Neural crest cell (in vitro differentiated cells): Measurements from ENCODE around the gene RPP21. TPM values are rescaled to one million over a fixed set of nuclear protein-coding genes. Genes with fewer than 3 reads are reported as not detected.

Experiments used
- DNase-seq: peaks from one replicate; pipeline ENCODE4 v3.0.0; 2021; ENCODE audit warnings: low read depth, mixed read lengths, low spot score
- H3K27ac Mint-ChIP-seq: one replicate; pipeline ENCODE4 v1.8.0; 2021; ENCODE audit warnings: mild to moderate bottlenecking, mixed read lengths; ENCODE audit not compliant: unreplicated experiment
- H3K27me3 Mint-ChIP-seq: 2 replicates; pipeline ENCODE4 v1.8.0; 2021; ENCODE audit warnings: low read depth, mild to moderate bottlenecking, mixed read lengths
- H3K36me3 Mint-ChIP-seq: 2 replicates; pipeline ENCODE4 v1.8.0; 2021; ENCODE audit warnings: low read depth, mild to moderate bottlenecking, mixed read lengths
- H3K4me1 Mint-ChIP-seq: 2 replicates; pipeline ENCODE4 v1.8.0; 2021; ENCODE audit warnings: mixed read lengths
- H3K4me3 Mint-ChIP-seq: one replicate; pipeline ENCODE4 v1.8.0; 2021; ENCODE audit warnings: mild to moderate bottlenecking, mixed read lengths
- H3K9me3 Mint-ChIP-seq: 2 replicates; pipeline ENCODE4 v1.8.0; 2021; ENCODE audit warnings: mixed read lengths
- total RNA-seq: library from RNA; stranded (reverse); gene quantifications from 2 replicates; pipeline ENCODE4 v1.2.1, GENCODE V29; 2021
- TF ChIP-seq, protein P1 (sequence below): fragments of 200-600 bp; sonication (generic); conservative IDR thresholded peaks from 2 replicates; pipeline ENCODE4 v1.5.0; 2021; ENCODE audit warnings: antibody characterized with exemption, mild to moderate bottlenecking

Gene RPP21
- total RNA-seq, 1 donor from 2014 or later = 64.8 TPM

DNA sequence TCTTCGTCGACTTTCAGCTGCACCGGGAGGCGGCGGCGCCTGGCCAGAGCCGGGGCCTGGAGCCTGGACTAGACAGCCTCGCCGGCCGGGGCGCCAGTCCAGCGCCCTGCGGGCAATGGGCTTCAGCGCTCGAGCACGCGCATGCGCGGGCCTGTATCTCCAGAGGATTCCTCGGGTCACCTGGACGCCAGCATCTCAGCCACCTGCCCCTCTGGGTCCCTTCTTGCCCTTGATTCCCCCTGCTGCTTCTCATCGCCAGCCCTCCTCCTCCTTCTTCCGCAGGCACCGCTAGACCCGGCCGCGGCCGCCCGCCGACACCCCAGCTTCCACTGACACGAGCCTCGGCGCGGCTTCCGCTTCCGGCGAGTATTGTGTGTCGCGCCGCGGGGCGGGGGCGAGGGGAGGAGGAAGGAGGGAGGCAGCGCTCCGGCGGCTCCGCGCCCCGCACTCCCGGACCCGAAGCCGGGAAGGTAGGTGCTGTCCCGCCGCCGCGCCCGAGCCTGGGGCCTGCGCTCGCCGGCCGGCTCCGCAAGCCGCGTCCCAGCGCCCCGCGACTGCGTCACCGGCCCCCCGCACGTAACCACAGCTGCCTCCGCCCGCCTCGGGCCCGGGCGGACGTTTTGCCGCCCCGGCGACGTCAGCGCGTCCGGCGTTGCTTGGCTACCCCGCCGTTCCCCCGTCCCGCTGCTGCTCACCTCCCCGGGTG lies 18.3 kb upstream of the RPP21 start, which contains the start of gene TRIM39:
Gene TRIM39 (plus strand): TSS at position 402 of the 706 bp plus-strand sequence. CDS start 2,391 bp downstream, outside the sequence.
- Mint-ChIP-seq H3K4me3 (peak within 1 kb of the TSS; percentile 97), H3K36me3 (peaks cover 3% of the 10 kb centered on the region)
- TF ChIP-seq, protein P1, sequence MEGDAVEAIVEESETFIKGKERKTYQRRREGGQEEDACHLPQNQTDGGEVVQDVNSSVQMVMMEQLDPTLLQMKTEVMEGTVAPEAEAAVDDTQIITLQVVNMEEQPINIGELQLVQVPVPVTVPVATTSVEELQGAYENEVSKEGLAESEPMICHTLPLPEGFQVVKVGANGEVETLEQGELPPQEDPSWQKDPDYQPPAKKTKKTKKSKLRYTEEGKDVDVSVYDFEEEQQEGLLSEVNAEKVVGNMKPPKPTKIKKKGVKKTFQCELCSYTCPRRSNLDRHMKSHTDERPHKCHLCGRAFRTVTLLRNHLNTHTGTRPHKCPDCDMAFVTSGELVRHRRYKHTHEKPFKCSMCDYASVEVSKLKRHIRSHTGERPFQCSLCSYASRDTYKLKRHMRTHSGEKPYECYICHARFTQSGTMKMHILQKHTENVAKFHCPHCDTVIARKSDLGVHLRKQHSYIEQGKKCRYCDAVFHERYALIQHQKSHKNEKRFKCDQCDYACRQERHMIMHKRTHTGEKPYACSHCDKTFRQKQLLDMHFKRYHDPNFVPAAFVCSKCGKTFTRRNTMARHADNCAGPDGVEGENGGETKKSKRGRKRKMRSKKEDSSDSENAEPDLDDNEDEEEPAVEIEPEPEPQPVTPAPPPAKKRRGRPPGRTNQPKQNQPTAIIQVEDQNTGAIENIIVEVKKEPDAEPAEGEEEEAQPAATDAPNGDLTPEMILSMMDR = no peak

GRCh38 chr6:30327232-30327746 lies 17.7 kb upstream of the RPP21 start:
- Mint-ChIP-seq H3K4me3 (peak overlapping the region; percentile 96), H3K4me1 (peaks cover 39% of the 10 kb centered on the region), H3K27ac (peak overlapping the region; percentile 97), H3K27me3 (no peaks in the 10 kb centered on the region), H3K9me3 (no peaks in the 10 kb centered on the region), H3K36me3 (peaks cover 3% of the 10 kb centered on the region)
- DNase-seq = no peak
- TF ChIP-seq, protein P1 = no peak

More for the DNA sequence above, 18.3 kb upstream of the RPP21 start, which contains the start of gene TRIM39:
- no peaks in the 10 kb centered on the region for H3K27me3 Mint-ChIP-seq
- peaks cover 43% of the 10 kb centered on the region for H3K4me1 Mint-ChIP-seq
- no peaks in the 10 kb centered on the region for H3K9me3 Mint-ChIP-seq
- H3K27ac Mint-ChIP-seq = peak within 1 kb of the TSS; percentile 99
- peak; percentile 73 for DNase-seq

DNA sequence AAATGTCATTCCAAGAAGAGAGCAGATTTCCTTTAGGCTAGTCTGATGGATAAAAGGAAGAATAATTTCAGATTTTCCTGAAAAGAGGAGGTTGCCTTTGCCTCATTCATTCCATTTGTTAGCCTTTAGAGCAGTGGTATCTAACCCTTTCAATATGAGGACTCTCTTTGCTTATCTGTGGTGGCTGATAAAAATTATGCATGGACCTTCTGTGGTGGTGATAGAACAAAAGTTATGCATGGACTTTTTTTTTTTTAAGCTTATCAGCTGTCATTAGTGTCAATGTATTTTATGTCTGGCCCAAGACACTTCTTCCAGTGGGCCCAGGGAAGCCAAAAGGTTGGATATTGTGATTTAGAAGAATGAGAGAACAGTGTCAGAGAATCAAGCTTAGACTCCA lies 16.6 kb upstream of the RPP21 start:
- H3K36me3 Mint-ChIP-seq = no peaks in the 10 kb centered on the region
- no peak for DNase-seq
- peak overlapping the region; percentile 96 for H3K4me3 Mint-ChIP-seq
- H3K27ac Mint-ChIP-seq = no peak overlapping the region
- H3K4me1 Mint-ChIP-seq = peaks cover 34% of the 10 kb centered on the region
- H3K9me3 Mint-ChIP-seq = no peaks in the 10 kb centered on the region
- TF ChIP-seq, protein P1 = no peak
- H3K27me3 Mint-ChIP-seq = no peaks in the 10 kb centered on the region

DNA sequence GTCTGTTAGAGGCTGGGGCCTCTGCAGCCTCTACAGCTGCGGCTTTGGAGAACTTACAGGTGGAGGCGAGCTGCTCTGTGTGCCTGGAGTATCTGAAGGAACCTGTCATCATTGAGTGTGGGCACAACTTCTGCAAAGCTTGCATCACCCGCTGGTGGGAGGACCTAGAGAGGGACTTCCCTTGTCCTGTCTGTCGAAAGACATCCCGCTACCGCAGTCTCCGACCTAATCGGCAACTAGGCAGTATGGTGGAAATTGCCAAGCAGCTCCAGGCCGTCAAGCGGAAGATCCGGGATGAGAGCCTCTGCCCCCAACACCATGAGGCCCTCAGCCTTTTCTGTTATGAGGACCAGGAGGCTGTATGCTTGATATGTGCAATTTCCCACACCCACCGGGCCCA lies 15.6 kb upstream of the RPP21 start:
- no peaks in the 10 kb centered on the region for H3K27me3 Mint-ChIP-seq
- H3K27ac Mint-ChIP-seq = no peak overlapping the region
- no peak for DNase-seq
- TF ChIP-seq, protein P1 = no peak
- H3K36me3 Mint-ChIP-seq = no peaks in the 10 kb centered on the region
- peak overlapping the region; percentile 12 for H3K4me3 Mint-ChIP-seq
- peaks cover 27% of the 10 kb centered on the region for H3K4me1 Mint-ChIP-seq
- no peaks in the 10 kb centered on the region for H3K9me3 Mint-ChIP-seq

GRCh38 chr6:30331981-30332380 lies 13.0 kb upstream of the RPP21 start:
- peaks cover 10% of the 10 kb centered on the region for H3K4me1 Mint-ChIP-seq
- H3K9me3 Mint-ChIP-seq = no peaks in the 10 kb centered on the region
- peaks cover 9% of the 10 kb centered on the region for H3K36me3 Mint-ChIP-seq
- DNase-seq = no peak
- no peak overlapping the region for H3K27ac Mint-ChIP-seq
- no peak overlapping the region for H3K4me3 Mint-ChIP-seq
- TF ChIP-seq, protein P1 = no peak
- H3K27me3 Mint-ChIP-seq = no peaks in the 10 kb centered on the region
